ENCODE data around the gene SOS1.

DNA sequence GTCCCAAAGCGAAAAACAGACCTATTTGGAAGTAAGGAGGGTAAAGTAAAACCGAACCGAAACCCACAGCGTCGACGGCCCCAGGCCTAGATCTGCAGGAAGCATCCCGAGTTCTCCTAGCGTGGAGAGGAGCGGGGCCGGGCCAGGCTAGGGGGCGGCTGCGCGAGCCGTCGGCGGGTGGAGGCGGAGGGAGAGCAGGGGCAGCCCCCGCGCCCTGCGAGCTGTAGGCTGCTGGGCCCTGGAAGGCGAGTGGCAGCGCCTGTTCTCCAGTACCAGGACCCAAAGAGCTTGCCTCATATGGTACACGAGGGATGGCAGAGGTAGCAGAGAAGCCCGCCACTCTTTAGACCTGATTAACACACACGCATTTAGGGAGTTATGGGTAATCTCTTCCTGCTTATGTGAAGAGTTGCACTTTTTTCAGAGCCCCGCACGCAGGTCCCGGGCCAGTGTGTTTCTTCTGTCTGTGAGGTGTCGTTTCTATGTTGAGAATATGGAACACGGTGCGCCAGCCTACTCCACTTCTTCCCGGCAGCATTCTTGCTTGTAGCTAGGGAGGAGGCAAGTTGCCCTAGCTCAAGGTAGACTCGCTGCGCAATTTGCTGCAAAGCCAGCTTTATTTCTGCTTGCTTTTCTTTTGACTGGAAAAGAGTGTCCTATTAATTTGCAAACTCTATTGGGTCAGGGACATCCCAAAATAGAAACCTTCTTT, 160.1 kb downstream of the SOS1 start:
- TF ChIP-seq POLR2A (IDR thresholded peaks at IDR 0.05) = no peak
- TF ChIP-seq, protein P1, sequence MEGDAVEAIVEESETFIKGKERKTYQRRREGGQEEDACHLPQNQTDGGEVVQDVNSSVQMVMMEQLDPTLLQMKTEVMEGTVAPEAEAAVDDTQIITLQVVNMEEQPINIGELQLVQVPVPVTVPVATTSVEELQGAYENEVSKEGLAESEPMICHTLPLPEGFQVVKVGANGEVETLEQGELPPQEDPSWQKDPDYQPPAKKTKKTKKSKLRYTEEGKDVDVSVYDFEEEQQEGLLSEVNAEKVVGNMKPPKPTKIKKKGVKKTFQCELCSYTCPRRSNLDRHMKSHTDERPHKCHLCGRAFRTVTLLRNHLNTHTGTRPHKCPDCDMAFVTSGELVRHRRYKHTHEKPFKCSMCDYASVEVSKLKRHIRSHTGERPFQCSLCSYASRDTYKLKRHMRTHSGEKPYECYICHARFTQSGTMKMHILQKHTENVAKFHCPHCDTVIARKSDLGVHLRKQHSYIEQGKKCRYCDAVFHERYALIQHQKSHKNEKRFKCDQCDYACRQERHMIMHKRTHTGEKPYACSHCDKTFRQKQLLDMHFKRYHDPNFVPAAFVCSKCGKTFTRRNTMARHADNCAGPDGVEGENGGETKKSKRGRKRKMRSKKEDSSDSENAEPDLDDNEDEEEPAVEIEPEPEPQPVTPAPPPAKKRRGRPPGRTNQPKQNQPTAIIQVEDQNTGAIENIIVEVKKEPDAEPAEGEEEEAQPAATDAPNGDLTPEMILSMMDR (IDR thresholded peaks at IDR 0.05) = no peak
